HL-60 (cell line): ENCODE measurements around the gene OGFOD2.

ENCODE experiments used
- DNase-seq, 2 experiments: peaks; one replicate each; pipeline ENCODE4 v3.0.0-alpha.2; 2010 to 2020; ENCODE audit warnings: low read depth in 1 of 2, low spot score in 1 of 2
- H3K27ac ChIP-seq: fragments of 250-450 bp; sonication (Bioruptor Pico); replicated peaks from 2 replicates; pipeline ENCODE4 v1.5.1; 2020; ENCODE audit warnings: mild to moderate bottlenecking, moderate library complexity
- H3K27me3 ChIP-seq: fragments of 250-450 bp; sonication (Bioruptor Pico); 2 replicates; pipeline ENCODE4 v1.5.1; 2021; ENCODE audit warnings: mild to moderate bottlenecking, moderate library complexity; ENCODE audit not compliant: insufficient read depth, poor library complexity, severe bottlenecking
- H3K4me3 ChIP-seq: replicated peaks from 2 replicates; pipeline ENCODE4 v1.5.1; 2011; ENCODE audit warnings: mild to moderate bottlenecking, control low read depth, low read length; ENCODE audit not compliant: insufficient read depth
- CTCF ChIP-seq: IDR thresholded peaks from one replicate; pipeline ENCODE4 v1.5.1; 2011; ENCODE audit warnings: low read length, control low read depth, inconsistent platforms; ENCODE audit not compliant: insufficient read depth
- GABPA ChIP-seq: IDR thresholded peaks from 2 replicates; pipeline ENCODE4 v1.6.1; 2012; ENCODE audit warnings: low read depth
- POLR2AphosphoS5 ChIP-seq: IDR thresholded peaks from 2 replicates; pipeline ENCODE4 v1.6.1; 2012; ENCODE audit warnings: low read depth
- SPI1 ChIP-seq: IDR thresholded peaks from 2 replicates; pipeline ENCODE4 v1.6.1; 2012; ENCODE audit warnings: low read depth, mild to moderate bottlenecking, borderline replicate concordance
- TF ChIP-seq, protein P1 (sequence below): IDR thresholded peaks from 2 replicates; pipeline ENCODE4 v1.6.1; 2012; ENCODE audit warnings: low read depth; ENCODE audit not compliant: insufficient replicate concordance

OGFOD2 gene

DNA sequence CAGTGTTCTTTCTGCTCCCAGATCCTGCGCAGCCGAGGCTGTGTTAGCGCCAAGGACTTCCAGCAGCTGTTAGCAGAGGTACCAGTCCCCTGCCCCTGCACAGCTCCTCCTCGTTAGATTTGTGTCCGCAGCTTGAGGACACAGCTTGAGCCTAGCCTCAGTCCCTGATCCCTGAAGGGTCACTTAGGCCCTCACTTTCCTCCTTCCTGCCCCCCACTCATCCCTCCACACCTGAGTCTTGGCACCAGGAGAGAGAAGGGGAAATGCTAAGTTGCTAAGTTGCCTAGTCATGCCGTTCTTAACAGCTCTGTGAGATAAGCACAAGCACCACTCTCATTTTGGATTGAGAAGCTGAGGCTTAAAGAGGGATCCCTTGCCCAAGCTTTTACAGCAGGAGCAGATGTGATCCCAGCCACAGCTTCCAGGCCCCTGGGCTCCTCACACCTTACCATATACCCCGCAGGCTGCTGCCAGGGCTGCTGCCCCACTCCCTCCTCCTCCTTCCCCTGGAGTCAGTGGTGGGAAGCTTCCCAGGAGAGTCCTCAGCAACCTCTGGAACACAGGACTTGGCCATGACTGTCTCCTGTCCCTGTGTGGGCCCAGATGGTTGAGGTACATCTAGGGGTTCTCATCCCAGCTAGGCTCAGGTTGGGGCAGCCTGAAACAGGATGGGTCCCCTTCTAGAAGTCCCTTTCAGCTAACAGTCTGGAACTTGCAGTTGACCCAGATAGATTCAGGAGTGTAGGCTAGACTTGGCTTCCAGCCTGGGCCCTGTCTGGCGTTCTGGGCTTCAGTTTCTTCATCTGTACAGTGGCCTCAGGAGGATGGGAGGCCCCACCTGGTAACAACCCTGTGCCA lies 975 bp downstream of the OGFOD2 start:
- peak overlapping the region; percentile 95 for H3K4me3 ChIP-seq
- peak overlapping the region; percentile 99 for H3K27ac ChIP-seq
- peak in 1 of 2 experiments; percentile 23 for DNase-seq
- H3K27me3 ChIP-seq: no peaks in the 10 kb centered on the region
- TF ChIP-seq POLR2AphosphoS5 (no peak; the same call in 1 of the 2 replicates), SPI1 (peak; percentile 32; the same call in 1 of the 2 replicates), CTCF (no peak)

- no peak overlapping the region for H3K4me3 ChIP-seq
- H3K27me3 ChIP-seq: no peaks in the 10 kb centered on the region
- TF ChIP-seq SPI1 (no peak), POLR2AphosphoS5 (0 out of 2 replicates have a peak, but pooled peaks have one; percentile 14), CTCF (no peak)
- TF ChIP-seq, protein P1, sequence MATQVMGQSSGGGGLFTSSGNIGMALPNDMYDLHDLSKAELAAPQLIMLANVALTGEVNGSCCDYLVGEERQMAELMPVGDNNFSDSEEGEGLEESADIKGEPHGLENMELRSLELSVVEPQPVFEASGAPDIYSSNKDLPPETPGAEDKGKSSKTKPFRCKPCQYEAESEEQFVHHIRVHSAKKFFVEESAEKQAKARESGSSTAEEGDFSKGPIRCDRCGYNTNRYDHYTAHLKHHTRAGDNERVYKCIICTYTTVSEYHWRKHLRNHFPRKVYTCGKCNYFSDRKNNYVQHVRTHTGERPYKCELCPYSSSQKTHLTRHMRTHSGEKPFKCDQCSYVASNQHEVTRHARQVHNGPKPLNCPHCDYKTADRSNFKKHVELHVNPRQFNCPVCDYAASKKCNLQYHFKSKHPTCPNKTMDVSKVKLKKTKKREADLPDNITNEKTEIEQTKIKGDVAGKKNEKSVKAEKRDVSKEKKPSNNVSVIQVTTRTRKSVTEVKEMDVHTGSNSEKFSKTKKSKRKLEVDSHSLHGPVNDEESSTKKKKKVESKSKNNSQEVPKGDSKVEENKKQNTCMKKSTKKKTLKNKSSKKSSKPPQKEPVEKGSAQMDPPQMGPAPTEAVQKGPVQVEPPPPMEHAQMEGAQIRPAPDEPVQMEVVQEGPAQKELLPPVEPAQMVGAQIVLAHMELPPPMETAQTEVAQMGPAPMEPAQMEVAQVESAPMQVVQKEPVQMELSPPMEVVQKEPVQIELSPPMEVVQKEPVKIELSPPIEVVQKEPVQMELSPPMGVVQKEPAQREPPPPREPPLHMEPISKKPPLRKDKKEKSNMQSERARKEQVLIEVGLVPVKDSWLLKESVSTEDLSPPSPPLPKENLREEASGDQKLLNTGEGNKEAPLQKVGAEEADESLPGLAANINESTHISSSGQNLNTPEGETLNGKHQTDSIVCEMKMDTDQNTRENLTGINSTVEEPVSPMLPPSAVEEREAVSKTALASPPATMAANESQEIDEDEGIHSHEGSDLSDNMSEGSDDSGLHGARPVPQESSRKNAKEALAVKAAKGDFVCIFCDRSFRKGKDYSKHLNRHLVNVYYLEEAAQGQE: no peak
- DNase-seq: no peak
- H3K27ac ChIP-seq: peak overlapping the region; percentile 99
Measured at GRCh38 chr12:122976648-122976975, 1.6 kb downstream of the OGFOD2 start.

DNA sequence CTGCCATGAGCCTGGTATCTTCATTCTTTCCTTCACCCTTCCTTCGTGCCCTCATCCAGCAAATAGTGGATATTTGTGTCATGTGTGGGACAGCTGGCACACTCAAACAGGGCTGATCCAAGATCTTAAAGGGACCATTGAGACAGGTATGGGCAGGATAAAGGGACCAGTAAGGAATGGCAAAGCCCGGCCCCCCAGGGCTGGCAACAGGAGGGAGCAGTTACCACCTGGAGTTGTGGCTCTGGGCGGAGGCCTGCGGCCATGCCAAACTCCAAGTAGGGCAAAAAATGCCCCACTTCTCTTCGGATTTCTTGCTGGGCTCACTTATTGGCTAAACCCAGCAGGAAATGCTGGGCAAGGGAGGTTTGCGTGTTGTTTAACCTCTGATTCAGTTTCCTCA lies 2.1 kb downstream of the OGFOD2 start:
- H3K27me3 ChIP-seq: no peaks in the 10 kb centered on the region
- DNase-seq: no peak
- no peak overlapping the region for H3K4me3 ChIP-seq
- TF ChIP-seq GABPA (no peak), SPI1 (no peak), POLR2AphosphoS5 (no peak), CTCF (no peak)
- TF ChIP-seq, protein P1: no peak
- H3K27ac ChIP-seq: no peak overlapping the region
